Skeletal muscle cell (primary cell): ENCODE data around the gene CHP1.
"Not testable (repeated sequence)": the region's sequence is repeated elsewhere in the genome, so short reads cannot be mapped to it uniquely, and the experiment has no call there.

Experiments
- DNase-seq: peaks from one replicate; pipeline ENCODE4 v3.0.0-alpha.2; 2010; ENCODE audit warnings: low read depth
- H3K4me3 ChIP-seq: 2 replicates; pipeline ENCODE4 v1.5.1; 2011; ENCODE audit warnings: low read depth, mild to moderate bottlenecking, control low read depth, low read length, moderate library complexity

The CHP1 gene

DNA sequence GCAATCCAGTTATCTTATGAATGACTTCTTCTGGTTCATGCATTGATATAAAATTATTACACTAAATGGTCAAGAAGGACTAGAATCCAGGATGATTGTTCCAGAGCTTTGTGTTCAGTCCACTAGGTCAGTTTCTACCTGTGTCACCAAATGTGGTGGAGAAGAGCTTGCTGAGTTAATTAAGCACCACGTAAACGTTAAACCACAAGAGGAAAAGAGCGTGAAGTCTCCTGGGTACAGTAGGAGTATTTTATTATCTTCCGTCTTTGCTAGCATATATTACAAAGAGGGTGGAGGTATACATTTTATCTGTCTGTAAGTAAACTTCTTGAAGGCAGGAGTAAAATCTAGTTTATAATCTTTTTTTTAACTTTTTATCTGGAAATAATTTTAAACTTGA is 23.5 kb downstream of the CHP1 start:
- H3K4me3 ChIP-seq, result no peak overlapping the region
- DNase-seq, result no peak

DNA sequence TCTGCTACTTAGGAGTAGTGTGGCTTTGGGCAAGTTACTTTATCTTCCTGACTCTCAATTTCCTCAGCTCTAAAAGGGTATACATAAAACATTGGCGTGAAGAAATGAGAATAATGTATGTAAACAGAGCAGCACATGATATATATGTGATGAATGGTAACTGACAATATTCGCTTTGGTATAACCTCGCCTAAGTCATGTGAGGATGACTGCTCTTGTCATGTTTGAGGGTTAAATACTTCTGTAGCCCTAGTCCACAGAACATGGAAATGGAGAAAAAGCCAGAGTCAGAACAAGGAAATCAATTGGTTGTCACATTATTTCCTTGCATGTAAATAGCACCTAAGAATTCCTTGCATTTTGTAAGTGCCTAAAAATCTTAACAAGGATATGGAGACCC is 25.0 kb downstream of the CHP1 start:
- no peak for DNase-seq

DNA sequence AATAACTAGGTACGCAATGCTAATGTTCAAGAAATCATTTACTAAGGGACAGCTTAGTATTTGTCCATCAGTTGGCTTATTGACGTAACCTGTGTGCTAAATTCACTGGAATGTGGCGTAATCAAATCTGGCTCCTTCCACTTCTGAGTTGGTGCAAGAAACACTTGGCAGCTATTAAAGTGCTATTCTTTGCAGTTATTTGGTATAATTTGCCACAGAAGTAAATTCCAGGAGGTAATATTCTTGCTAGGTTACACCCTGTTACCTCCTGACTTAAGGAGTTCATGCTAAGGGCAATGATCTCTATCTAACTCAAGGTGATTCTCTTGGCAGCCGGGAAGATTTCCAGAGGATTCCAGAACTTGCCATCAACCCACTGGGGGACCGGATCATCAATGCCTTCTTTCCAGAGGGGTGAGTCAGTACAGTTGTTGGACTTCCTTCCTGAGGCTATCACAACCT is 25.5 kb downstream of the CHP1 start:
- peak; percentile 23 for DNase-seq

More for the DNA sequence above, 25.0 kb downstream of the CHP1 start:
- H3K4me3 ChIP-seq, result no peak overlapping the region

DNA sequence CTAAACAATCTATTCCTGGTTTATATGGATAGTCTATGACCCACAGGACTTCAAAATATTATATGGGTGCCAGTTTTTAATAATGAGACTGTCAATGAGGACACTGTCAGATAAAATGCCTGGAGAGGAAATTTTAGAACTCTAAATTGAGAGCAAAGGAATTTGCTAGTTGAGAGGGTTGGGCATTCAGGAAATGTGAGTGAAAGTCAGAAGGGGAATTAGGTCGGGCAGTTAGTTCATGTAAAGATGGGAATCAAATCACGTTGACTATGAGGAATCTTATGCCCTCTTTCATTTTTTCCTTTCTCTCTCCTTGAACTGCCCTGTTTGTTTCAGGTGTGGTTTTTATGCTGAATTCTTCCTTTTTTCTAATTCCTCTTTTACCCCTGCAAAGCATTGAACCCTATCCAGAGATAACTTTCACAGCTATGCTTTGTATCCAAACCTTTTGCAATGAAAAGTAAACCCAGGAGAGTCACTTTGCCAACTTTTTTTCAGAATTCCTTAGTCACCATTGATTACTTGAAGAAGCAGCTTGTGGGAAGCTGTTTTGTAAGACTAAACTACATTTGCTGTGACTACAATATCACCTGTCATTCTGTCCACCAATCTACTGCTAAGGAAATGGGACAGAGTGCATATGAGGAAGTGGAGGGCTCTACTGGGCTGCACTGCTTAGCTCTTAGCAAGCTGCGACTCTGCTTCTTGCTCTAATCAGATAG is 27.8 kb downstream of the CHP1 start:
- peak; percentile 24 for DNase-seq
- H3K4me3 ChIP-seq, result no peak overlapping the region

More for the DNA sequence above, 25.5 kb downstream of the CHP1 start:
- H3K4me3 ChIP-seq, result no peak overlapping the region

DNA sequence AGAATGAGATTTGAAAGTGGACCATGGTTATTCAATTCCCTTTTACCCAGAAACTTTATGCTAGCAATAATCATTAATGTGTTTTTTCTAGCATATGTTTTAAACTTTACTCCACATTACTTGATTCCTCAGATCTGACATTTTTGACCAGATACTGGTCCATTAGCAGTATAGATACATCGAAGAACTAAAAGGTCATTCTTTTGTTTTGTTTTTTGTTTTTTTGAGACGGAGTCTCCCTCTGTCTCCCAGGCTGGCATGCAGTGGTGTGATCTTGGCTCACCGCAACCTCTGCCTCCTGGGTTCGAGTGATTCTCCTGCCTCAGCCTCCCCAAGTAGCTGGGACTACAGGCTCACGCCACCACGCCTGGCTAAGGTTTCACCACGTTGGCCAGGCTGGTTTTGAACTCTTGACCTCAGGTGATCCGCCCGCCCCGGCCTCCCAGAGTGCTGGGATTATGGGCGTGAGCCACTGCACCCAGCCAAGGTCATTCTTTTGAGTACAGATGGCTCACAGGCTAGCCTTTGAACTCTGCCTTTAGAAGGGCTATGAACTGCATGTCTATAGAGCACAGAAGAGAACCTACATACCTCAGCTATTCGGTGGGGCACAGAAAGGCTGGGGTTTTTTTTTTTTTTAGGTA is 28.6 kb downstream of the CHP1 start:
- H3K4me3 ChIP-seq, result no peak overlapping the region
- no peak for DNase-seq

DNA sequence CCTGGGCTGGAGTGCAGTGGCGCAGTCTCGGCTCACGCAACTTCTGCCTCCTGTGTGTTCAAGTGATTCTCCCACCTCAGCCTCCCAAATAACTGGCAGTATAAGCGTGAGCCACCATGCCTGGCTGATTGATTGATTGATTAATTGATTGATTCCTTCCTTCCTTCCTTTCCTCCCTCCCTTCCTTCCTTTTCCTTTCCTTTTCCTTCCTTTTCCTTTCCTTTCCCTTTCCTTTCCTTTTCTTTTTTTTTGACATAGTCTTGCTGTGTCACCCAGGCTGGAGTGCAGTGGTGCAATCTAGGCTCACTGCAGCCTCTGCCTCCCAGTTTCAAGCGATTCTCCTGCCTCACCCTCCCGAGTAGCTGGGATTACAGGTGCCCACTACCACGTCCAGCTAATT is 29.9 kb downstream of the CHP1 start:
- DNase-seq, H3K4me3 ChIP-seq: not testable (repeated sequence)

DNA sequence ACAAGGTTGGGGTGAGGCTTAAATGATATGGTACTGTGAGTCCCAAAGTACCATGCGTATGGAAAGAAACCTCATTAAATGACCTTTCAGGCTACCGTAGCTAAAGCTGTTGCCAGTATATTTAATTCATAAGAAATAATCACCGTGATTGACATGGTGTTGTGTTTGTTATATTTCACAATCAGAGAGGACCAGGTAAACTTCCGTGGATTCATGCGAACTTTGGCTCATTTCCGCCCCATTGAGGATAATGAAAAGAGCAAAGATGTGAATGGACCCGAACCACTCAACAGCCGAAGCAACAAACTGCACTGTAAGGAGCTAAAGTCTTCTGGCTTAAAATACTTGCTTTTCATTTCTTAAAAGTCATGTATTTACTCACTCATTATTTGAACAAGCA is 31.5 kb downstream of the CHP1 start:
- no peak for DNase-seq
- no peak overlapping the region for H3K4me3 ChIP-seq

DNA sequence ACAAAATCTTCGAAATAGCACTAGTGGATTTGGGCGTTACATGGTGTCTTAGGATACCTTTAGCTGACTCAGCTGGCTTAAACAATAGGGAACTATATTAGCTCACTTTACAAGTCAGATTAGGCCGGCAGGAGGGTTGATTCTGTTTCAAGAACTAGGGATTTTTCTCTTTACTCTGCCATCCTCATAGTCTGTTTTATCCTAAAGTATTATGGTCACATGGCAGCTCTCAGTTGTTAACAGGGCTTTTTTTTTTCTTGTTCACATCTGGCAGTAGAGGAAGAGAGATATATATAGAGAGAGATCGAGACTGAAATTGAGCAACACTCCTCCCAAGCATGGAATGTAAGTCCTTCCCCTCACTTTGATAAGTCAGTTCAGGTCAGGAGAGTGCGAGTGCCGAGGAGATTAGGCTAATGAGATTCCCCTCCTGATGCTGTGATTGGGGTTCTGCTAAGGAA is 32.9 kb downstream of the CHP1 start:
- no peak for DNase-seq
- H3K4me3 ChIP-seq, result no peak overlapping the region

DNA sequence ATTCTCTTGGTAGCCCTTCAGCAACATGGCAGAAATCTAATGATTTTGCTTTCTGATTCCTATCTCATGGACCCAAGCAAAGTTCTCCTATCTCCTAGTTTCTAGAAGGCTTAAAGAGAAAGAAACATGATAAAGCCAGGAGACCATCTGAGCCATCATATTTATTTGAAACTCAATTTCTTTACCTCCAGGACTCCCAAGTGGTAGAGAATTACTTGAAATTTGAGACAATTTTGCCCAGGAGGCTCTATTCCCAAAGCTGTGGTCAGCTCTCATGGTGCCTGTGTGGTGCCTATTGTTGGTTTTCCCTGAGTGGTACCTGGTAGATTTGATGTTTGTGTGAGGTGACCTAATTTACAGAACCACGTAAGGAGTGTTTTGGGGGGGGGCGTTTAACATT is 38.8 kb downstream of the CHP1 start:
- DNase-seq, result no peak

DNA sequence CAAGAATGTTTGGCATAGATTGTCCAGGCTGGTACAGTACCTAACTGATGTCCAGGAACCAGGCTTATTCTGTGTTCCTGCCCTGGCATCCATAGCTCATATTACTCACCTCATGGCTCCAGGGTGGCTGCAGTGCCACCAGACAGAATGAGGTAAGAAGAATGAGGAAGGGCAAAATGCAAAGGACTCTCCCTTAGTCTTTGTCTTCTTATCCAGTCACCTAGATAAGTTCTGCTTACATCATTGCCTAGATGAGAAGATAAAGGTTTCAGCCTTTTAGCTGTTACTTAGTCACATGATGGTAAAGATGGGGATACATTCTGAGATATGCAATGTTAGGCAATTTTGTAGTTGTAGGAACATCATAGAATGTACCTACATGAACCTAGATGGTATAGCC is 45.8 kb downstream of the CHP1 start:
- H3K4me3 ChIP-seq, result no peak overlapping the region
- DNase-seq, result no peak

More for the DNA sequence above, 38.8 kb downstream of the CHP1 start:
- H3K4me3 ChIP-seq, result no peak overlapping the region

DNA sequence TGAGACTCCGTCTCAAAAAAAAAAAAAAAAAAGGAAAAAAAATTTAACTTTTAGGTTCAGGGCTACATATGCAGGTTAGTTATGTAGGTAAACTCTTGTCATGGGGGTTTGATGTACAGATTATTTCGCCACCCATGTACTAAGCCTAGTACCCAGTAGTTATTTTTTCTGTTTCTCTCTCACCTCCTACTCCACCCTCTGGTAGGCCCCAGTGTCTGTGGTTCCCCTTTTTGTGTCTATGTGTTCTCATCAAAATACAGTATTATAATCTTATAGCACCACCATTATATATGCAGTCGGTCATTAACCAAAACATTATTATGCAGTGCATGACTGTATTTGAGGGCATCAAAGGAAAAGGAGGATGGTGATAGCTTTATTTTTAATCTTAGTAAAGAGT is 47.3 kb downstream of the CHP1 start:
- H3K4me3 ChIP-seq, result no peak overlapping the region
- no peak for DNase-seq

DNA sequence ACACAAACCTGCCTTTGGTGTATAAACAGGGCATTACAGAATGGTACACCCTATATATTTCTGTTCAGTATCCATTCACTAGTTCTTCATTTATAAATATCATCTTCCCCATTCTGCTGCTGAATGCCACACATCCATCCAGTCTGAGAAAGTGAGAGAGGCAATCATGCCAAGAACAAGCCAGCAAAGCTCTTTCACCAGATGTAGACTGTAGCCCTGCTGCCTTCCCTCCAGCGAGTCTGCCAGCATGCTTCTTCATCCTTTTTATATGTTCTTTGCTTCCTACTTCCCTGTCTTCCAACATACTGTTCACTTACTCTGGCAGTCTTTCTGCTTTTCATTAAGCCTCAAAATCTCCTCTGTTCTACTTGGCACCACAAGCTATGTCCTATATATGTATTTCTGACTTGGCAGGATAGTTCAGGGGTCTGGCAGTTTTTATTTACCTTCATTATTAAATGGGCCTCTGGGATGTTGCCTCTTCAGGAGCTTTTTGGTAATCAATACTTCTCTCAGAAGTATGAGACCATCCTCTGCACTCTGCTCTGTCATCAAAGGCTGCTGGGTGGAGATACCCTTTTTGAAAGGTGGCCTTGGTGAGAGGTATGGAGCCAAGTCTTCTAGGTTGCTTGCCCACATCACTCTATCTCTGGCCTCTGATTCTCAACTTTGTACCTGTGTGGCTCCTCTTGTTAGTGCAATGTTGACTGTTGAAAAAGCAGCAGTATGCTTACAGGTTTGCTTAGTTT is 48.6 kb downstream of the CHP1 start:
- no peak overlapping the region for H3K4me3 ChIP-seq
- DNase-seq, result no peak

DNA sequence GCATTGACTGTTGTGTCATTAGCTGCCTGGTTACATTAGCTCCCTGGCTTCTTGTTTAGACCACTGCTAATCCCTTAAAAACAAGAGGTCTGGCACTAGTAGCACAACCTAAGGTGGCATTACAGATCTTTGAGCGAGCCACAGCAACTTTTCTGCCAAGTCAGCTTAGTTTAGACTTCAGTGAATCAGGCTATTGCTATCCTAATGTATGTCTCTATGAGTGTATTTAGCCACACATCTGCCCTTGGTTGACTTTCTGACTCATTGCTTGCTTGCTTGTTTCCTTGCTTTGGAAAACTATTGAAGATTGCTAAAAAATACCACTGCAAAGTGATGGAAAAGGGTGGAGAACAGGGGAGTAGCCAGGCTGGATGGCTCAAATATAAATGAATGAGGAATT is 50.2 kb downstream of the CHP1 start:
- no peak overlapping the region for H3K4me3 ChIP-seq
- peak; percentile 75 for DNase-seq

DNA sequence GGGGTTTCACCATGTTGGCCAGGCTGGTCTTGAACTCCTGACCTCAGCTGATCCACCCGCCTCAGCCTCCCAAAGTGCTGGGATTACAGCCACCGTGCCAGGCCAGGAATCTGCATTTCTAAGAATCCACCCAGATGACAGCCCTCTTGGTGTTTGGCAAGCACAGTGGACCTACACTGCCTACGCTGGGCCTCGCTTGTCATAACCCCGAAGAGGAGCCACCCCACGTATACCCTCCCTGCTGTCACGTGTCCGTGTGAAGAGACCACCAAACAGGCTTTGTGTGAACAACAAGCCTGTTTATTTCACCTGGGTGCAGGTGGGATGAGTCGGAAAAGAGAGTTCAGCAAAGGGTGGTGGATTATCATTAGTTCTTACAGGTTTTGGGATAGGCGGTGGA is 51.4 kb downstream of the CHP1 start:
- DNase-seq, H3K4me3 ChIP-seq: not testable (repeated sequence)

DNA sequence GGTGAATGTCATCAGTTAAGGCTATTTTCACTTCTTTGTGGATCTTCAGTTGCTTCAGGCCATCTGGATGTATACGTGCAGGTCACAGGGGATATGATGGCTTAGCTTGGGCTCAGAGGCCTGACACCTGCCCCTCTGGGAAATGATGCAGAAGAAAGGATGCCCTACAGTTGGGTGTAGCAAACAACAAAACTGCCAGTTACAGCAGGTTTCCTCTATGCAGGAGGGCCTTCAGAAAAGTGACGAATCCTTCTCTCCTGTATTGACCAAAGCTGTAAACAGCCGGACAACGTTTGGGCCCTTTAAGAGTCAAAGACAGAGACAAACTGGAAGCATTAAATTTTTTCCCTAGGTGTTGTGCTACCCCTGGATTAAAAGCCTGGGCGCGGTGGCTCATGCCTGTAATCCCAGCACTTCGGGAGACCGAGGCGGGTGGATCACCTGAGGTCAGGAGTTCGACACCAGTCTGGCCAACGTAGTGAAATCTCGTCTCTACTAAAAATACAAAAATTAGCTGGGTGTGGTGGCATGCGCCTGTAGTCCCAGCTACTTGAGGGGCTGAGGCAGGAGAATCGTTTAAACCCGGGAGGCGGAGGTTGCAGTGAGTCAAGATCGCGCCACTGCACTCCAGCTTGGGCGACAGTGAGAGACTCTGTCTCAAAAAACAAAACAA is 52.0 kb downstream of the CHP1 start:
- peak overlapping the region; percentile 93 for H3K4me3 ChIP-seq
- not testable (repeated sequence) for DNase-seq

DNA sequence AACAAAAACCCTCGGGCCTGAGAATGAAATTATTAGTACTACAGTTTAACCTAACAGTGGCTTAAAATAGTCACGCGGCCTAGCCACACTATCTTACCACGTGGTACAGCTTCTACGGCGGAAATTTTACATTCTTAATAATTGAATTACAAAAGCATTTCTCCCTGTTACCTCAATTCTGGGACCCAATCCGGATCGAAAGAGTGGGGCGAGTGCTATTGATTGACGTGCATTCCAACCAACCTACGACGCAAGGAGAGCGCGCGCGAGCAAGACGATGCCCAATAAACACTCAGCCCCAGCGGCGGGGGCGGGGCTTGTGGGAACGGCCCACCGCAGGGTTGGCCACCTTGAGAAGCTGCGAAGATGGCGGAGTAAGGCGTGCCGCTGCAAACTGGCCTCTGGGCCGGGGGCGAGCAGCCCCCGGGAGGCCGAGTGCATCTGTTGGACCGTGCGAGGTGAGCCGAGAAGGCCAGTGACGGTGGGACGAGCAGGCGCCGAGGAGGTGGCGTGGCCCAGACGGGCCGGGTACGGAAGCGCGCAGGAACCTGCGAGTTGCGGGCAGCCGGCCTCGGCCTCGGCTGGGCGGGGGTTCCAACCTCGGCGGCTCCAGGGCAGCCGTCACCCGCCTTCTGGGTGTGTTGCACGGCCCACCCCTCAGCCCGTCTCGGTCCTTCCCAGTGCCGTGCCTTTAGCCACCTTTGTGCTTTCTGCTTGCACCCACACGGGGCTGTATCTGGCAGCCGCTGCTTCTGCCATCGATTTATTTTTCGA is 52.8 kb downstream of the CHP1 start:
- peak overlapping the region; percentile 93 for H3K4me3 ChIP-seq
- DNase-seq, result peak; percentile 97

DNA sequence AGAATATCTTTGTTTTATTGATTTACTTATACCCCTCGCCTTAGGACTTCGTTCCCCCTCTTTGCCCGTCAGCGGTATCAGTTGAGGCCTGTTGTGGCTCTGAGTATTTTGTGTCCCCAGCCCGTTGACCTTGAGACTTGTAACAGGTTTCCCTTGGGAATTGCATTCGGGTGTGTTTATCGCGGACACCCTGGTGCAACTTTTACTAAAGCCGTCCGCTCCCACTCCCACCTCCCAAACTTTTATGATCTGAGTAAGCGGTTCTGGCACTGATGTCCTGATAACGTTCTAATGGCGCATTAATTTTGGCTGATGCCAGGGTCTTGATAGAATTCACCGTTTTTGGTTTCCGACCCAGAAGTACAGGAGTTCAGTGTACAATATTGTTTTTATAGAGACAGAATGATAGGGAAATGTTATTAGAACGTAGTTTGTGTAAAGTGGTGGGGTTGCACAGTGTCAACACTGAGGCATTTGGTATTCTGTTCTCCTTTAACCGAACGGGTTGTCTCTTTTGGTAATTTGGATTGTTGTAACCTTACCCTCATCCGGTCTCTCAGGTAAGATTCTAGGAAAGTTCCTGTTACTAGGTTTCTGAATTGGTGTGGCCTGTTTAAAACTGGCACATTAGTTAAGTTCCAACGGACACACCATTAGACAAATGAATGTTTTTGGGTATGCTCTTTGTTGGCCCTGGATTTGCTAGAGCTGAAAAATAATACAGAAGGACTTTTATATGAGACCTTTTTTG is 53.5 kb downstream of the CHP1 start:
- H3K4me3 ChIP-seq, result peak overlapping the region; percentile 93
- DNase-seq, result no peak

DNA sequence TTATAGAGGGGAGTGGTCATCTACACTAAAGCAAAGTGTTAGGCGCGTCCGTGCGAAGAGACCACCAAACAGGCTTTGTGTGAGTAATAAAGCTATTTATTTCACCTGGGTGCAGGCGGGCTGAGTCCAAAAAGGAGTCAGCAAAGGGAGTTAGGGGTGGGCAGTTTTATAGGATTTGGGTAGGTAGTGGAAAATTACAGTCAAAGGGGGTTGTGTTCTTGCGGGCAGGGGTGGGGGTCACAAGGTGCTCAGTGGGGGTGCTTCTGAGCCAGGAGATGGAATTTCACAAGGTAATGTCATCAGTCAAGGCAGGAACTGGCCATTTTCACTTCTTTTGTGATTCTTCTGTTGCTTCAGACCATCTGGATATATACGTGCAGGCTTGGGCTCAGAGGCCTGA is 54.2 kb downstream of the CHP1 start:
- peak overlapping the region; percentile 93 for H3K4me3 ChIP-seq
- DNase-seq, result no peak
